Vagina (tissue), 2 donors: ENCODE measurements around the gene SLC26A11.

Source experiments
- CTCF ChIP-seq, 3 experiments: fragments of 450-650 bp in 2 of 3; fragments of 200-600 bp in 1 of 3; sonication (generic) in 1 of 3; IDR thresholded peaks; one replicate each; pipeline ENCODE4 v1.5.1; 2017 to 2019; ENCODE audit warnings: antibody characterized with exemption in 3 of 3, mild to moderate bottlenecking in 2 of 3, moderate library complexity in 2 of 3
- POLR2A ChIP-seq, 2 donors: fragments of 450-650 bp; IDR thresholded peaks; one replicate each; pipeline ENCODE4 v1.6.1; 2017; ENCODE audit warnings: antibody characterized with exemption in 2 of 2, mild to moderate bottlenecking in 2 of 2, moderate library complexity in 2 of 2
- POLR2AphosphoS5 ChIP-seq, 2 donors: sonication (generic); formaldehyde crosslinking; IDR thresholded peaks; one replicate each; pipeline ENCODE4 v1.9.0; 2017; ENCODE audit warnings: antibody characterized with exemption in 2 of 2, mild to moderate bottlenecking in 2 of 2, low read depth in 1 of 2; ENCODE audit not compliant: insufficient read depth in 1 of 2

GRCh38 chr17:80212511-80212910 lies 7.7 kb upstream of the SLC26A11 start:
- TF ChIP-seq CTCF (IDR thresholded peaks at IDR 0.05) (no peak), POLR2A (IDR thresholded peaks at IDR 0.05) (no peak), POLR2AphosphoS5 (IDR thresholded peaks at IDR 0.05; ENCODE audit: insufficient read depth in 1 of 2, low read depth in 1 of 2) (no peak)
